GM12878 (cell line): Measurements from ENCODE around the gene FAF1. TPM values are rescaled to one million over a fixed set of nuclear protein-coding genes. Genes with fewer than 3 reads are reported as not detected.

ENCODE experiments used
- BRCA1 ChIP-seq: IDR thresholded peaks from 2 replicates; pipeline ENCODE4 v1.6.1; 2011; ENCODE audit warnings: low read depth, low read length, improper control_type of control experiment
- CBFB ChIP-seq: IDR thresholded peaks from 2 replicates; pipeline ENCODE4 v1.6.1; 2016; ENCODE audit warnings: antibody characterized with exemption, low read depth
- CEBPB ChIP-seq, 2 experiments: fragments of 150-350 bp in 1 of 2; IDR thresholded peaks; 2 replicates each; pipeline ENCODE4 v1.6.1; 2012 to 2014; ENCODE audit warnings: low read depth in 2 of 2, low read length in 2 of 2, borderline replicate concordance in 1 of 2, inconsistent platforms in 1 of 2
- FOS ChIP-seq: IDR thresholded peaks from 3 replicates; pipeline ENCODE4 v1.6.1; 2011; ENCODE audit warnings: borderline replicate concordance; ENCODE audit not compliant: insufficient read length; ENCODE audit errors: extremely low read depth
- FOXM1 ChIP-seq: IDR thresholded peaks from 2 replicates; pipeline ENCODE4 v1.6.1; 2012; ENCODE audit warnings: low read depth, mild to moderate bottlenecking, inconsistent platforms, low read length, moderate library complexity
- HCFC1 ChIP-seq: fragments of 150-350 bp; IDR thresholded peaks from 2 replicates; pipeline ENCODE4 v1.6.1; 2014; ENCODE audit warnings: low read length
- HDAC2 ChIP-seq: fragments of 200-600 bp; sonication (generic); IDR thresholded peaks from 2 replicates; pipeline ENCODE4 v1.6.1; 2017
- MEF2A ChIP-seq: IDR thresholded peaks from 2 replicates; pipeline ENCODE4 v1.6.1; 2011; ENCODE audit warnings: low read depth, mild to moderate bottlenecking, low read length, moderate library complexity; ENCODE audit not compliant: insufficient read depth
- MYC ChIP-seq: IDR thresholded peaks from 2 replicates; pipeline ENCODE4 v1.6.1; 2011; ENCODE audit warnings: mild to moderate bottlenecking, low read length, moderate library complexity, inconsistent platforms; ENCODE audit not compliant: insufficient read depth, insufficient replicate concordance, insufficient read length, severe bottlenecking
- NFIC ChIP-seq: IDR thresholded peaks from 2 replicates; pipeline ENCODE4 v1.6.1; 2012; ENCODE audit warnings: low read depth, mild to moderate bottlenecking, inconsistent platforms, low read length, moderate library complexity
- PAX5 ChIP-seq: IDR thresholded peaks from 2 replicates; pipeline ENCODE4 v1.6.1; 2011; ENCODE audit warnings: low read depth, low read length, borderline replicate concordance
- POLR2A ChIP-seq: IDR thresholded peaks from 2 replicates; pipeline ENCODE4 v1.6.1; 2011; ENCODE audit warnings: low read depth, mild to moderate bottlenecking, low read length
- RAD51 ChIP-seq: fragments of 450-650 bp; IDR thresholded peaks from 2 replicates; pipeline ENCODE4 v1.6.1; 2016; ENCODE audit warnings: moderate library complexity, mild to moderate bottlenecking, inconsistent platforms
- RUNX3 ChIP-seq: IDR thresholded peaks from 2 replicates; pipeline ENCODE4 v1.6.1; 2012; ENCODE audit warnings: low read length, inconsistent platforms
- SMAD1 ChIP-seq: fragments of 450-650 bp; IDR thresholded peaks from 2 replicates; pipeline ENCODE4 v1.6.1; 2018; ENCODE audit warnings: mild to moderate bottlenecking, low read depth; ENCODE audit not compliant: partially characterized antibody
- SMAD5 ChIP-seq: IDR thresholded peaks from 2 replicates; pipeline ENCODE4 v1.6.1; 2016; ENCODE audit warnings: antibody characterized with exemption, low read depth
- STAT1 ChIP-seq: fragments of 450-650 bp; conservative IDR thresholded peaks from 2 replicates; pipeline ENCODE4 v1.6.1; 2014; ENCODE audit warnings: antibody characterized with exemption, mild to moderate bottlenecking
- STAT3 ChIP-seq: IDR thresholded peaks from 2 replicates; pipeline ENCODE4 v1.6.1; 2011; ENCODE audit warnings: low read depth, low read length, improper control_type of control experiment
- TBL1XR1 ChIP-seq: IDR thresholded peaks from 2 replicates; pipeline ENCODE4 v1.6.1; 2012; ENCODE audit warnings: low read depth, low read length, improper control_type of control experiment
- TCF12 ChIP-seq: IDR thresholded peaks from 2 replicates; pipeline ENCODE4 v1.6.1; 2011; ENCODE audit warnings: low read depth, mild to moderate bottlenecking, low read length
- TCF3 ChIP-seq: IDR thresholded peaks from 2 replicates; pipeline ENCODE4 v1.6.1; 2012; ENCODE audit warnings: low read depth, mild to moderate bottlenecking, low read length, borderline replicate concordance; ENCODE audit not compliant: insufficient read depth
- YBX1 ChIP-seq: fragments of 450-650 bp; IDR thresholded peaks from 2 replicates; pipeline ENCODE4 v1.6.1; 2016; ENCODE audit warnings: antibody characterized with exemption
- YY1 ChIP-seq: IDR thresholded peaks from 2 replicates; pipeline ENCODE4 v1.6.1; 2011; ENCODE audit warnings: low read depth, mild to moderate bottlenecking, low read length
- ZSCAN29 ChIP-seq: fragments of 450-650 bp; IDR thresholded peaks from 2 replicates; pipeline ENCODE4 v1.6.1; 2017; ENCODE audit warnings: mild to moderate bottlenecking, moderate library complexity
- ZZZ3 ChIP-seq: IDR thresholded peaks from 2 replicates; pipeline ENCODE4 v1.6.1; 2011; ENCODE audit warnings: low read depth; ENCODE audit not compliant: control insufficient read depth, insufficient read length
- polyA plus RNA-seq, 11 experiments: library from polyadenylated mRNA; depleted of rRNA in 4 of 11; unstranded in 6 of 11; stranded (reverse) in 5 of 11; fragments of >200 nt; fragmentation: Nextera tagmentation in 4 of 11; fragmentation: Illumina TruSeq in 1 of 11; extraction: Ambion mirVana in 4 of 11; extraction: Trizol in 1 of 11; gene quantifications; 1 replicate in 1 of 11; 2 replicates in 10 of 11; pipeline versions ENCODE4 v1.2.1 to v1.2.3, GENCODE V29; 2011 to 2016; ENCODE audit warnings: inconsistent platforms in 2 of 11, missing spikeins in 2 of 11, low read depth in 1 of 11
- total RNA-seq, 4 experiments: library from RNA; depleted of rRNA in 3 of 4; stranded (reverse); fragments of >200 nt in 3 of 4; fragmentation: Illumina TruSeq in 1 of 4; extraction: Trizol in 1 of 4; gene quantifications; 2 replicates each; pipeline versions ENCODE4 v1.2.1 to v1.2.3, GENCODE V29; 2013 to 2021
- TF ChIP-seq, protein P1 (sequence below): fragments of 150-350 bp; IDR thresholded peaks from 2 replicates; pipeline ENCODE4 v1.6.1; 2014; ENCODE audit warnings: mild to moderate bottlenecking, low read depth, low read length
- TF ChIP-seq, protein P2 (sequence below): IDR thresholded peaks from 2 replicates; pipeline ENCODE4 v1.6.1; 2012; ENCODE audit warnings: low read length, inconsistent platforms
- TF ChIP-seq, protein P3 (sequence below): IDR thresholded peaks from 2 replicates; pipeline ENCODE4 v1.6.1; 2012; ENCODE audit warnings: low read depth, low read length, improper control_type of control experiment
- TF ChIP-seq, protein P4 (sequence below): fragments of 450-650 bp; IDR thresholded peaks from 2 replicates; pipeline ENCODE4 v1.6.1; 2014; ENCODE audit warnings: mild to moderate bottlenecking

The FAF1 gene
- total and polyA plus RNA-seq, 10 of the 15 experiments (the other 5 are each of a cell fraction or from before 2014, with no cell fraction given): 8.6 to 54.5 (median 23.7) TPM

DNA sequence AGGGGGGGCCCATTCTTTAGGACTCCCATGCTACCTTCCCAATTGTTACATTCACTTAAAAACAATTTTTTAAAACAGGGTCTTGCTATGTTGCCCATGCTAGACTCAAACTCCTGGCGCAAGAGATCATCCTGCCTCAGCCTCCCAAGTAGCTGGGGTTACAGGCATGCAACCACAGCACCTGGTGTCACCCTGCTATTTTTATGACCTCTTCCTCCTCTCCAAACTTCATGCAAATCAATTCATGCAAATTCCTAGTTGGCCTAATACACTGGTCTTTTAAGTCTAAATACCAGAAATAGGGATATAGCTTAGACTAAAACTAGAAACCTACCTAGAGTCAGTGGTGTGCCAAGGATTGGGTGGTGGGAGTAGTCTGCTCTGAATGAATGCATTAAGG lies 40.1 kb upstream of the FAF1 start (continued):
- no peak for TF ChIP-seq SMAD5
- peak; percentile 75; the same call in 1 of the 2 replicates for TF ChIP-seq MEF2A
- TF ChIP-seq NFIC: no peak
- no peak for TF ChIP-seq YBX1
- no peak for TF ChIP-seq HCFC1
- TF ChIP-seq, protein P1, sequence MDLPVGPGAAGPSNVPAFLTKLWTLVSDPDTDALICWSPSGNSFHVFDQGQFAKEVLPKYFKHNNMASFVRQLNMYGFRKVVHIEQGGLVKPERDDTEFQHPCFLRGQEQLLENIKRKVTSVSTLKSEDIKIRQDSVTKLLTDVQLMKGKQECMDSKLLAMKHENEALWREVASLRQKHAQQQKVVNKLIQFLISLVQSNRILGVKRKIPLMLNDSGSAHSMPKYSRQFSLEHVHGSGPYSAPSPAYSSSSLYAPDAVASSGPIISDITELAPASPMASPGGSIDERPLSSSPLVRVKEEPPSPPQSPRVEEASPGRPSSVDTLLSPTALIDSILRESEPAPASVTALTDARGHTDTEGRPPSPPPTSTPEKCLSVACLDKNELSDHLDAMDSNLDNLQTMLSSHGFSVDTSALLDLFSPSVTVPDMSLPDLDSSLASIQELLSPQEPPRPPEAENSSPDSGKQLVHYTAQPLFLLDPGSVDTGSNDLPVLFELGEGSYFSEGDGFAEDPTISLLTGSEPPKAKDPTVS: no peak
- peak; percentile 47; the same call in 1 of the 2 replicates for TF ChIP-seq TCF3
- TF ChIP-seq BRCA1: no peak
- TF ChIP-seq TBL1XR1: no peak
- no peak for TF ChIP-seq STAT3
- no peak for TF ChIP-seq ZZZ3
- no peak for TF ChIP-seq HDAC2
- no peak for TF ChIP-seq CEBPB (IDR thresholded peaks at IDR 0.05; ENCODE audit: borderline replicate concordance in 1 of 2, low read depth in 2 of 2, low read length in 2 of 2)
- TF ChIP-seq ZSCAN29: no peak
- TF ChIP-seq, protein P2, sequence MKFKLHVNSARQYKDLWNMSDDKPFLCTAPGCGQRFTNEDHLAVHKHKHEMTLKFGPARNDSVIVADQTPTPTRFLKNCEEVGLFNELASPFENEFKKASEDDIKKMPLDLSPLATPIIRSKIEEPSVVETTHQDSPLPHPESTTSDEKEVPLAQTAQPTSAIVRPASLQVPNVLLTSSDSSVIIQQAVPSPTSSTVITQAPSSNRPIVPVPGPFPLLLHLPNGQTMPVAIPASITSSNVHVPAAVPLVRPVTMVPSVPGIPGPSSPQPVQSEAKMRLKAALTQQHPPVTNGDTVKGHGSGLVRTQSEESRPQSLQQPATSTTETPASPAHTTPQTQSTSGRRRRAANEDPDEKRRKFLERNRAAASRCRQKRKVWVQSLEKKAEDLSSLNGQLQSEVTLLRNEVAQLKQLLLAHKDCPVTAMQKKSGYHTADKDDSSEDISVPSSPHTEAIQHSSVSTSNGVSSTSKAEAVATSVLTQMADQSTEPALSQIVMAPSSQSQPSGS: peak; percentile 31; the same call in 1 of the 2 replicates
- TF ChIP-seq, protein P3, sequence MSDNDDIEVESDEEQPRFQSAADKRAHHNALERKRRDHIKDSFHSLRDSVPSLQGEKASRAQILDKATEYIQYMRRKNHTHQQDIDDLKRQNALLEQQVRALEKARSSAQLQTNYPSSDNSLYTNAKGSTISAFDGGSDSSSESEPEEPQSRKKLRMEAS: no peak
- no peak for TF ChIP-seq FOXM1
- no peak for TF ChIP-seq CBFB
- TF ChIP-seq STAT1: no peak
- TF ChIP-seq SMAD1: no peak
- peak; percentile 70; the same call in 1 of the 2 replicates for TF ChIP-seq RUNX3
- TF ChIP-seq PAX5: no peak
- no peak for TF ChIP-seq MYC
- TF ChIP-seq YY1: no peak
- no peak for TF ChIP-seq FOS
- no peak for TF ChIP-seq RAD51
- no peak for TF ChIP-seq POLR2A
- TF ChIP-seq, protein P4, sequence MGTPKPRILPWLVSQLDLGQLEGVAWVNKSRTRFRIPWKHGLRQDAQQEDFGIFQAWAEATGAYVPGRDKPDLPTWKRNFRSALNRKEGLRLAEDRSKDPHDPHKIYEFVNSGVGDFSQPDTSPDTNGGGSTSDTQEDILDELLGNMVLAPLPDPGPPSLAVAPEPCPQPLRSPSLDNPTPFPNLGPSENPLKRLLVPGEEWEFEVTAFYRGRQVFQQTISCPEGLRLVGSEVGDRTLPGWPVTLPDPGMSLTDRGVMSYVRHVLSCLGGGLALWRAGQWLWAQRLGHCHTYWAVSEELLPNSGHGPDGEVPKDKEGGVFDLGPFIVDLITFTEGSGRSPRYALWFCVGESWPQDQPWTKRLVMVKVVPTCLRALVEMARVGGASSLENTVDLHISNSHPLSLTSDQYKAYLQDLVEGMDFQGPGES: no peak
- 0 out of 2 replicates have a peak, but pooled peaks have one; percentile 19 for TF ChIP-seq TCF12
